Right forelimb (tissue), 1 donor: ENCODE data around the gene PYGB.
"Not testable (repeated sequence)": the region's sequence is repeated elsewhere in the genome, so short reads cannot be mapped to it uniquely, and the experiment has no call there.

ENCODE experiments used
- DNase-seq: peaks from one replicate; pipeline ENCODE4 v3.0.0-alpha.2; 2018

Gene PYGB

GRCh38 chr20:25230166-25230831, 17.6 kb upstream of the PYGB start:
- no peak for DNase-seq

- DNase-seq, result no peak
Observed at GRCh38 chr20:25233016-25233772, 14.7 kb upstream of the PYGB start.

- DNase-seq, result not testable (repeated sequence)
Observed at GRCh38 chr20:25234009-25234849, 13.7 kb upstream of the PYGB start.

GRCh38 chr20:25236450-25237304, 11.2 kb upstream of the PYGB start:
- DNase-seq, result no peak

GRCh38 chr20:25237610-25238318, 10.1 kb upstream of the PYGB start:
- no peak for DNase-seq

- DNase-seq, result no peak
Observed at GRCh38 chr20:25238319-25239037, 9.4 kb upstream of the PYGB start.

- no peak for DNase-seq
Observed at GRCh38 chr20:25239387-25240370, 8.2 kb upstream of the PYGB start.

- DNase-seq, result not testable (repeated sequence)
Observed at GRCh38 chr20:25240851-25241658, 6.8 kb upstream of the PYGB start.

- DNase-seq, result not testable (repeated sequence)
Observed at GRCh38 chr20:25241659-25241955, 6.3 kb upstream of the PYGB start.

- DNase-seq, result no peak
Observed at GRCh38 chr20:25242231-25242630, 5.7 kb upstream of the PYGB start.

- no peak for DNase-seq
Observed at GRCh38 chr20:25243416-25243979, 4.4 kb upstream of the PYGB start.

- DNase-seq, result no peak
Observed at GRCh38 chr20:25244976-25245375, 2.9 kb upstream of the PYGB start.

- DNase-seq, result no peak
Observed at GRCh38 chr20:25245461-25245860, 2.4 kb upstream of the PYGB start.

GRCh38 chr20:25246182-25246999, 1.5 kb upstream of the PYGB start:
- DNase-seq, result no peak

GRCh38 chr20:25247000-25247517, 826 bp upstream of the PYGB start:
- peak; percentile 65 for DNase-seq

- DNase-seq, result no peak
Observed at GRCh38 chr20:25247518-25247955, 348 bp upstream of the PYGB start.

- DNase-seq, result no peak
Observed at GRCh38 chr20:25248786-25249172, 894 bp downstream of the PYGB start.
